NCI-H1417 treated with DMSO at 0.1 percent for 48 hours (cell line): Measurements from ENCODE around the gene TGM5.

ENCODE experiments used
- DNase-seq: peaks from one replicate; lab custom pipeline; 2025; lab: John Stamatoyannopoulos, UW

The TGM5 gene

GRCh38 chr15:43196760-43197548, 69.8 kb downstream of the TGM5 start:
- DNase-seq = no peak

DNA sequence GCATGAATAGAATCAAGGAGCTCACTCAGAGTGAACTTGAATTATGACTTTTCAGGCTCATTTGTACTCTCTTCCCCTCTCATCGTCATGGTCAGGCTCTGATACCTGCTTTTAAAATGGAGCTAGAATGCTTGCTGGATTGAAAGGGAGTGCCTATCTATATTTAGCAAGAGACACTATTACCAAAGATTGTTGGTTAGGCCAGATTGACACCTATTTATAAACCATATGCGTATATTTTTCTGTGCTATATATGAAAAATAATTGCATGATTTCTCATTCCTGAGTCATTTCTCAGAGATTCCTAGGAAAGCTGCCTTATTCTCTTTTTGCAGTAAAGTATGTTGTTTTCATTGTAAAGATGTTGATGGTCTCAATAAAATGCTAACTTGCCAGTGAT, 71.9 kb downstream of the TGM5 start:
- DNase-seq = no peak

- no peak for DNase-seq
These were observed 73.0 kb downstream of the TGM5 start for GRCh38 chr15:43193710-43194109.

DNA sequence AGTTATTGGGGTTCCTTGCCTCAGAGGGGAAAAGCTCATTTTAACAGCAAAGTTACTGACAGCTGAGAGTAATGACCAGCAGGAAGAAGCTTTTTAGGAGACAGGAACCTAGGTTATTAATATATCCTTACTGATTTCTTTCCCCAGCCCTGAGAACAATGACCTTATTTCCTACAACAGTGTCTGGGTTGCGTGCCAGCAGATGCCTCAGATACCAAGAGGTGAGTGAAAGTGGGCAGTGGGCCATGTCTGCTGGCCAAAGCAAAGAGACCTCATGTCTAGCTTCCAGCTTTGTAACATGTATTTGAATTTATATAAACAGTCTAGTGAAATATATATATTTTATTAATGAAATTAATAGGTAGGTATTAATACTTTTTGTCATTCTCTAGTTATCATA, 76.5 kb downstream of the TGM5 start:
- no peak for DNase-seq

- DNase-seq = no peak
These were observed 77.4 kb downstream of the TGM5 start for GRCh38 chr15:43189296-43189695.

- DNase-seq = no peak
These were observed 79.1 kb downstream of the TGM5 start for GRCh38 chr15:43187544-43188155.

- DNase-seq = no peak
These were observed 80.8 kb downstream of the TGM5 start for GRCh38 chr15:43186003-43186353.

DNA sequence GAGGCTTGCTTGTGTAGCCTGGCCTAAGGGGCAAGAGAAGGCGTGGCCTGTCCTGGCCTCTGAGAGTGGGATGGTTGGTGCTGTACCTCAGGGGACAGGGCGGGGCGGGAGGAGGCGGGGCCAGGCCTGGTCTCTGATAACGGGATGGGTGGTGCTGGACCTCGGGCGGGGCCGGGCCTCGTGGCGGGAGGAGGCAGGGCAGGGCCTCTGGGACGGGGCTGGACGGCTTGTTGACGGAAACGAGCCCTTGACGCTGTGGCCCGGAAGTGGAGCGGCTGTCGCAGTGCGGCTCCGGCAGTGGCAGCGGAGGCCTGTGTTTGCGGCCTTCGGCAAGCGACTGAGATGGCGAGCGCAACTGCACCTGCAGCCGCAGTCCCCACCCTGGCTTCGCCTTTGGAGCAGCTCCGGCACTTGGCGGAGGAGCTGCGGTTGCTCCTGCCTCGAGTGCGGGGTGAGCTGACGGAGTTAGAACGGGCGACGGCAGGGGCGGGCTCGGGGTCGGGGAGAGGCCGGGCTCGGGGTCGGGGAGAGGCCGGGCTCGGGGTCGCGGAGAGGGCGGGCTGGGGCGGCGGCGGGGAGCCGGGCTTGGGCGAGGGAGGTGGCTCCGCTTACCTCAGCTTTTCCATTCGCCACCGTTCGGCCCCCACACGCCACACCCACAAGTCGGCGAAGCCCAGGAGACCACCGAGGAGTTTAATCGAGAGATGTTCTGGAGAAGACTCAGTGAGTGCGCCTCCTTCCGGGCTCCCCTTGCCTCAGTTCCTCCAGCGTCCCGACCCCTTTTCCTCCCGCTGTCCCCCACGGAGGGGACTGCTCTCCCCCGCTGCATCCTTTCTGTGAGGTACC, 81.3 kb downstream of the TGM5 start, which contains the start of gene CCNDBP1:
CCNDBP1 (plus strand) TSS at position 247 of the 846 bp plus-strand sequence; CDS start at position 343, 96 bp downstream.
- DNase-seq = no peak

DNA sequence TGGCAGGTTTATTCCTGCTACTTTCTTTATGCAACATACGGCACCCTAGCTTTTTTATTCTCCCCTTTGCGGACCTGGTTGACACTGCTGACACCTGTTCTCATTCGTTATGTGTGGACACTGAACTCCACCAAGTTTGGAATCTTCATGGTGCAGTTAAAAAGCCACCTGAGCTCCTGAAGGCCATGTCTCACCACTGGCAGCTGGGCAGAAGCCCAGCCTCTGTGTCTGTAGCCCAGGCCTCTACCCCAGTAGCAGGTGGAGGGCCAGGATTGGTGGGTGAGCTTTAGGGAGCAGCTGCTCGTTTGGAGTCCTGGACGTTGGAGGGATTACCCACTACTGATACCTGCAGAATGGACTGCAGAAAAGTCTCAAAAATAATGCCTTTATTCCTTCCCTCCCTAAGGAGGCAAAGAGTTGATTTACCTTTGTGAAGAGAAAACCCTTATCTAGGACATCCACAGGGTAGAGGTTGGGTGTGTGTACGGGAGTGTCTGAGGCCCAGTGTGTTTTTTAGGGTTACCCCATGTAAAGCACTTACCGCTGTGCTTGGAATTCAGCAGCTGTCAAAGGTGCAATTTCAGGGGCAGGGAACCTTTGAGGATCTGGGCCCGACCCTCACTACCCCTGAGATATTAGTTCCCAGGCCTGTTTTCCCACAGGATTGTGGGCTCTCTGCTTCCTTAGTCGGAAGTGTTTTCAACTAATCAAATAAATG, 82.2 kb downstream of the TGM5 start:
- no peak for DNase-seq

DNA sequence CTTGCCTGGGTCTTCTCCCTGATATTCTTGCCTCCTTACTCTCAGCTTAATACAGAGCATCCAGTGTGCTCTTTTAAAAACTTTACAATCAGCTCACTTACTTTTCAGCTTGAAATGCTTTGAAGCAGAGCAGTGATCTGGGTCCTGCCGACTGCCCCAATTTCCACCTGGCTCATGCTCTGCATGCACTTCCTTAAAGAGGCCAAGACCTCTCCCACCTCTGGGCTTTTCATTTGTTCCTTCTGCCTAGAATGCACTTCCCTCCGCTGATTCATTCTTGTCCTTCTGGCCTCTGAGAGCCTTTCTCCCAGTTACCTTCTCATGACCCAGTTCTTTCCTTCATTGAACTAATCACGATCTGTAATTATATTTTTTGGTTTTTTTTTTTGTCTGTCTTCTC, 83.5 kb downstream of the TGM5 start:
- no peak for DNase-seq
